GM18858 (cell line): Measurements from ENCODE around the gene NIPAL3.

Source experiments
- ATAC-seq: cut with Tn5 transposase; IDR thresholded peaks from one replicate; pipeline ENCODE4 v1.9.1; 2021; ENCODE audit not compliant: unreplicated experiment

NIPAL3 gene

GRCh38 chr1:24390924-24391782 lies 24.4 kb upstream of the NIPAL3 start:
- ATAC-seq = peak; percentile 29

GRCh38 chr1:24391882-24392603 lies 23.6 kb upstream of the NIPAL3 start:
- peak; percentile 57 for ATAC-seq

GRCh38 chr1:24392604-24392946 lies 23.0 kb upstream of the NIPAL3 start:
- no peak for ATAC-seq

GRCh38 chr1:24392982-24393650 lies 22.5 kb upstream of the NIPAL3 start:
- ATAC-seq = no peak

GRCh38 chr1:24393892-24394291 lies 21.7 kb upstream of the NIPAL3 start:
- no peak for ATAC-seq

GRCh38 chr1:24400065-24400464 lies 15.5 kb upstream of the NIPAL3 start:
- ATAC-seq = no peak

- no peak for ATAC-seq
Observed at GRCh38 chr1:24403806-24404205, 11.8 kb upstream of the NIPAL3 start.

- ATAC-seq = no peak
Observed at GRCh38 chr1:24406788-24407187, 8.8 kb upstream of the NIPAL3 start.

- no peak for ATAC-seq
Observed at GRCh38 chr1:24409535-24409934, 6.1 kb upstream of the NIPAL3 start.

- ATAC-seq = no peak
Observed at GRCh38 chr1:24410750-24411149, 4.9 kb upstream of the NIPAL3 start.

- no peak for ATAC-seq
Observed at GRCh38 chr1:24411963-24412362, 3.6 kb upstream of the NIPAL3 start.

GRCh38 chr1:24412408-24412807 lies 3.2 kb upstream of the NIPAL3 start:
- ATAC-seq = no peak

- no peak for ATAC-seq
Observed at GRCh38 chr1:24413350-24414163, 2.0 kb upstream of the NIPAL3 start, which contains the start of gene STPG1. Gene STPG1 (minus strand): TSS chr1:24413782. CDS start chr1:24401388, 12,394 bp downstream.

GRCh38 chr1:24414775-24415333 lies 748 bp upstream of the NIPAL3 start:
- ATAC-seq = no peak

- no peak for ATAC-seq
Observed at GRCh38 chr1:24415910-24416665, 486 bp downstream of the NIPAL3 start.

- ATAC-seq = no peak
Observed at GRCh38 chr1:24416666-24417391, 1.2 kb downstream of the NIPAL3 start.

GRCh38 chr1:24417681-24418080 lies 2.1 kb downstream of the NIPAL3 start:
- ATAC-seq = no peak

GRCh38 chr1:24418898-24419628 lies 3.5 kb downstream of the NIPAL3 start:
- ATAC-seq = no peak
